Measurements from ENCODE around the gene AHCTF1.
"Not testable (repeated sequence)": the region's sequence is repeated elsewhere in the genome, so short reads cannot be mapped to it uniquely, and the experiment has no call there.

- not testable (repeated sequence) for TF ChIP-seq EP300, POLR2A, CTCF (IDR thresholded peaks at IDR 0.05)
Measured at GRCh38 chr1:246813325-246813724, 118.4 kb downstream of the AHCTF1 start.
